Transverse colon (tissue), 4 donors: ENCODE measurements around the gene MCC. TPM values are rescaled to one million over a fixed set of nuclear protein-coding genes. Genes with fewer than 3 reads are reported as not detected.

Experiments used
- DNase-seq: peaks from one replicate; pipeline ENCODE4 v3.0.0-alpha.2; 2019
- H3K27ac ChIP-seq, 4 donors: fragments of 200-600 bp; sonication (generic); 2 replicates each; pipeline ENCODE4 v1.5.1; 2016 to 2018; ENCODE audit warnings: inconsistent platforms in 4 of 4
- H3K27me3 ChIP-seq: fragments of 200-600 bp; sonication (generic); 2 replicates; pipeline ENCODE4 v1.5.1; 2017; ENCODE audit warnings: inconsistent platforms
- H3K36me3 ChIP-seq, 4 donors: fragments of 200-600 bp; sonication (generic); 2 replicates each; pipeline ENCODE4 v1.5.1; 2017 to 2019; ENCODE audit warnings: inconsistent platforms in 4 of 4
- H3K4me1 ChIP-seq, 4 donors: fragments of 200-600 bp; sonication (generic); 2 replicates each; pipeline ENCODE4 v1.5.1; 2017 to 2020; ENCODE audit warnings: inconsistent platforms in 4 of 4
- H3K4me3 ChIP-seq, 4 donors: fragments of 200-600 bp; sonication (generic); 1 replicate in 1 of 4; 2 replicates in 3 of 4; pipeline versions ENCODE4 v1.5.1 to v1.6.1; 2017 to 2019; ENCODE audit warnings: inconsistent platforms in 4 of 4
- H3K9me3 ChIP-seq, 2 donors: fragments of 200-600 bp; sonication (generic); 2 replicates each; pipeline ENCODE4 v1.5.1; 2017 to 2019; ENCODE audit warnings: inconsistent platforms in 2 of 2
- CTCF ChIP-seq, 5 experiments: fragments of 200-600 bp in 3 of 5; fragments of 450-650 bp in 2 of 5; sonication (generic) in 3 of 5; IDR thresholded peaks; 1 replicate in 2 of 5; 2 replicates in 3 of 5; pipeline ENCODE4 v1.5.1; 2016 to 2017; ENCODE audit warnings: antibody characterized with exemption in 5 of 5, inconsistent platforms in 3 of 5, mild to moderate bottlenecking in 2 of 5, moderate library complexity in 1 of 5
- EP300 ChIP-seq: sonication (generic); formaldehyde crosslinking; IDR thresholded peaks from one replicate; pipeline ENCODE4 v1.6.1; 2017; ENCODE audit warnings: antibody characterized with exemption, low read depth
- POLR2A ChIP-seq: fragments of 450-650 bp; IDR thresholded peaks from one replicate; pipeline ENCODE4 v1.6.1; 2016; ENCODE audit warnings: antibody characterized with exemption, mild to moderate bottlenecking, moderate library complexity
- POLR2AphosphoS5 ChIP-seq, 3 donors: sonication (generic); formaldehyde crosslinking; IDR thresholded peaks; one replicate each; pipeline ENCODE4 v1.6.1; 2016; ENCODE audit warnings: antibody characterized with exemption in 3 of 3
- WGBS, 2 donors: methylation state at CpG; one replicate each; pipeline ENCODE4 v1.1.5; 2018; ENCODE audit warnings: low coverage in 1 of 2; 5-methylcytosine and 5-hydroxymethylcytosine counted together
- in situ Hi-C, 4 donors: fragments of 200-750 bp; cut with MboI; loops; one replicate each; pipeline versions ENCODE4 v1.15.0 to v1.15.1; 2017; ENCODE audit warnings: low sequenced_read_pairs in 3 of 4, low pct_ligation_motif_present in 1 of 4, low pct_unique_long_range_greater_than_20kb in 1 of 4
- intact Hi-C: fragments of 100-400 bp; cut with DNase I; formaldehyde crosslinking; loops from one replicate; pipeline ENCODE4 v1.15.1; 2023; ENCODE audit warnings: low total_unique reads
- total RNA-seq, 4 donors: library from RNA; depleted of rRNA; stranded (reverse); fragments of >200 nt; gene quantifications; one replicate each; pipeline ENCODE4 v1.1.0, GENCODE V29; 2016

MCC gene
- total RNA-seq, 4 donors from 2014 or later = 2.6 to 28.4 (median 16.4) TPM

- TF ChIP-seq POLR2AphosphoS5 (IDR thresholded peaks at IDR 0.05) (no peak), POLR2A (no peak), CTCF (IDR thresholded peaks at IDR 0.05) (no peak), EP300 (no peak)
- no peak for DNase-seq
- in situ Hi-C loops (no loop called here), intact Hi-C loops (no loop called here)
- Histone ChIP-seq H3K9me3 (no peaks in the 10 kb centered on the region), H3K27ac (no peak overlapping the region), H3K36me3 (no peaks in the 10 kb centered on the region), H3K27me3 (no peaks in the 10 kb centered on the region), H3K4me3 (no peak overlapping the region), H3K4me1 (no peaks in the 10 kb centered on the region)
- 95 to 100% methylated on average over 2 to 4 of the region's 4 CpGs for WGBS, 2 donors
Observed at GRCh38 chr5:113240032-113240431, 248.2 kb downstream of the MCC start.

GRCh38 chr5:113237893-113238292 lies 250.4 kb downstream of the MCC start:
- H3K36me3 ChIP-seq = no peaks in the 10 kb centered on the region
- H3K27me3 ChIP-seq = no peaks in the 10 kb centered on the region
- intact Hi-C loops (no loop called here), in situ Hi-C loops (no loop called here)
- TF ChIP-seq POLR2AphosphoS5 (IDR thresholded peaks at IDR 0.05) = no peak
- TF ChIP-seq POLR2A = no peak
- no peak for TF ChIP-seq EP300
- no peak for TF ChIP-seq CTCF (IDR thresholded peaks at IDR 0.05)
- peaks cover 0 to 4% (median 0%) of the 10 kb centered on the region in 4 donors for H3K4me1 ChIP-seq
- DNase-seq = no peak
- no peak overlapping the region for H3K4me3 ChIP-seq
- no peaks in the 10 kb centered on the region for H3K9me3 ChIP-seq
- H3K27ac ChIP-seq = no peak overlapping the region

- H3K4me1 ChIP-seq = peaks cover 0 to 11% (median 0%) of the 10 kb centered on the region in 4 donors
- no peaks in the 10 kb centered on the region for H3K36me3 ChIP-seq
- H3K27me3 ChIP-seq = no peaks in the 10 kb centered on the region
- WGBS, 2 donors = 79 to 84% methylated on average over 9 to 10 of the region's 10 CpGs
- no peak overlapping the region for H3K27ac ChIP-seq
- TF ChIP-seq POLR2AphosphoS5 (IDR thresholded peaks at IDR 0.05) (no peak), EP300 (no peak), CTCF (IDR thresholded peaks at IDR 0.05) (no peak), POLR2A (no peak)
- in situ Hi-C loops = no loop called here
- H3K9me3 ChIP-seq = no peaks in the 10 kb centered on the region
- intact Hi-C loops = no loop called here
- H3K4me3 ChIP-seq = no peak overlapping the region
- DNase-seq = no peak
Observed at GRCh38 chr5:113236536-113237288, 251.5 kb downstream of the MCC start.

- Histone ChIP-seq H3K4me3 (no peak overlapping the region), H3K36me3 (no peaks in the 10 kb centered on the region), H3K9me3 (no peaks in the 10 kb centered on the region), H3K27me3 (no peaks in the 10 kb centered on the region), H3K27ac (no peak overlapping the region), H3K4me1 (peaks cover 0 to 11% (median 0%) of the 10 kb centered on the region in 4 donors)
- TF ChIP-seq POLR2AphosphoS5 (IDR thresholded peaks at IDR 0.05) = no peak
- no peak for TF ChIP-seq CTCF (IDR thresholded peaks at IDR 0.05)
- TF ChIP-seq EP300 = no peak
- TF ChIP-seq POLR2A = no peak
- intact Hi-C loops (no loop called here), in situ Hi-C loops (no loop called here)
- no peak for DNase-seq
- 92 to 100% methylated on average over 2 to 4 of the region's 4 CpGs for WGBS, 2 donors
Observed at GRCh38 chr5:113235884-113236283, 252.4 kb downstream of the MCC start.
